K562 (cell line): ENCODE data around the gene ARHGAP9. TPM values are rescaled to one million over a fixed set of nuclear protein-coding genes. Genes with fewer than 3 reads are reported as not detected.
A peak's percentile ranks its signal among the peaks of the same experiment; 100 is the strongest.

Experiments used
- CBX5 ChIP-seq: IDR thresholded peaks from 2 replicates; pipeline ENCODE4 v1.6.1; 2014; ENCODE audit warnings: low read depth, borderline replicate concordance
- RCOR1 ChIP-seq, 2 experiments: IDR thresholded peaks; 2 replicates each; pipeline ENCODE4 v1.6.1; 2012; ENCODE audit warnings: low read depth in 2 of 2, low read length in 2 of 2, borderline replicate concordance in 1 of 2, improper control_type of control experiment in 1 of 2
- SRSF3 ChIP-seq: fragments of 200-400 bp; formaldehyde crosslinking; IDR thresholded peaks from 2 replicates; pipeline ENCODE4 v1.6.1; 2016; ENCODE audit warnings: mild to moderate bottlenecking, low read length, moderate library complexity; ENCODE audit not compliant: insufficient read depth
- TAF9B ChIP-seq: fragments of 450-650 bp; IDR thresholded peaks from 2 replicates; pipeline ENCODE4 v1.6.1; 2018; ENCODE audit warnings: mild to moderate bottlenecking; ENCODE audit not compliant: partially characterized antibody
- TEAD2 ChIP-seq: fragments of 450-650 bp; IDR thresholded peaks from 2 replicates; pipeline ENCODE4 v1.6.1; 2016; ENCODE audit warnings: missing genetic modification characterization, control low read depth, missing compliant biosample characterization
- ZNF253 ChIP-seq: fragments of 250-450 bp; sonication (Bioruptor Pico); conservative IDR thresholded peaks from 2 replicates; pipeline ENCODE4 v1.6.1; 2021; ENCODE audit warnings: mild to moderate bottlenecking
- polyA plus RNA-seq, 8 experiments: library from polyadenylated mRNA; depleted of rRNA in 4 of 8; stranded (reverse) in 5 of 8; unstranded in 3 of 8; fragments of >200 nt; fragmentation: Nextera tagmentation in 2 of 8; fragmentation: Illumina TruSeq in 1 of 8; extraction: Ambion mirVana in 2 of 8; extraction: Trizol in 1 of 8; gene quantifications; 2 replicates each; pipeline versions ENCODE4 v1.2.1 to v1.2.3, GENCODE V29; 2011 to 2014; ENCODE audit warnings: inconsistent platforms in 1 of 8, missing spikeins in 1 of 8
- total RNA-seq, 7 experiments: library from RNA; depleted of rRNA in 6 of 7; stranded (reverse); fragments of >200 nt in 6 of 7; fragmentation: Illumina TruSeq in 2 of 7; extraction: Trizol in 2 of 7; gene quantifications; 2 replicates each; pipeline versions ENCODE4 v1.2.1 to v1.2.3, GENCODE V29; 2011 to 2021; ENCODE audit warnings: low replicate concordance in 1 of 7
- TF ChIP-seq, protein P1 (sequence below): sonication (generic); formaldehyde crosslinking; IDR thresholded peaks from 2 replicates; pipeline ENCODE4 v1.8.0; 2023; ENCODE audit warnings: mild to moderate bottlenecking, missing genetic modification reagents
- TF ChIP-seq, protein P2 (sequence below): fragments of 450-650 bp; formaldehyde crosslinking; IDR thresholded peaks from 2 replicates; pipeline ENCODE4 v1.4.0; 2020; ENCODE audit warnings: mild to moderate bottlenecking
- TF ChIP-seq, protein P3 (sequence below): sonication (generic); formaldehyde crosslinking; IDR thresholded peaks from 2 replicates; pipeline ENCODE4 v1.8.0; 2022; ENCODE audit warnings: mild to moderate bottlenecking, missing genetic modification reagents
- TF ChIP-seq, protein P4 (sequence below): fragments of 250-450 bp; sonication (Bioruptor Pico); IDR thresholded peaks from 2 replicates; pipeline ENCODE4 v1.5.0; 2022; ENCODE audit warnings: mild to moderate bottlenecking
- TF ChIP-seq, protein P5 (sequence below): fragments of 250-450 bp; sonication (Bioruptor Pico); IDR thresholded peaks from 2 replicates; pipeline ENCODE4 v1.8.0; 2022; ENCODE audit warnings: moderate library complexity, mild to moderate bottlenecking, inconsistent platforms

The ARHGAP9 gene
- total and polyA plus RNA-seq, 9 of the 15 experiments (the other 6 are each of a cell fraction or from before 2014, with no cell fraction given) = 1.5 to 10.2 (median 5.1) TPM

DNA sequence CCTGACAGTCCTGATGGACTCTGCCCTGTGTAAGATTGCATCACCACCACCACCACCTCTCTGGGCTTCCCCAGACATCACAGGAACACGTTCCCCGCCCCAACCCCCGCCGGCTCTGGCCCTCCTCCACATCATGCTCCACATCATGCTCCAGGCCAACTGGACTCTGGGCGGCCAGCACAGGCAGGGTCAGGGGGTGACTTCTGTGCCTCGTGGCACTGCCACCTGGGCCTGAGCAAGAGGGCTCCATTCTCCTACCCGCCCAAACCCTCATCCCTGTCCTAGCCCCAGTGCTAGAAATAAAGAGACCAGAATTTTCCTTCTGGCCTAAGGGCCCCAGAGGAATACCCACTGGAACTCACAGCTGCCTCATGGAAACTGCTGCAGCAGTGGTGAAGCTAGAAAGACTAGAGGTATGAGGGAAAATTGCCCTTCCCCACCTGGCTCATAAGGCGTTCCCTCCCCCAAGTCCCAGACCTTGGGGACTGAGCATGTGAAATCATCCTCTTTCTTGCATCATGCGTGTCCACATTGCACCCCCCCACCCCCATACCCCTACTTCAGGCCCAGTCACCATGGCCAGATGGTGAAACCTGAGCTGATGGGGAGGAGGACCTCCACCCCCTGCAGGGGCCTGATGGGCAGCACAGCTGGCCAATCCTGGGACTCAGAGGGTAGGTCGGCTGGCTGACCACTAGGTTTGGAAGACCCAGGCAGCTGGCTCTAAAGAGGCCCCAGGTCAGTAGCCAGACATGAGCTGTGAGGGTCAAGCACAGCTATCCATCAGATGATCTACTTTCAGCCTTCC, 24.9 kb downstream of the ARHGAP9 start, which contains the start of gene INHBE (continued):
- TF ChIP-seq, protein P1, sequence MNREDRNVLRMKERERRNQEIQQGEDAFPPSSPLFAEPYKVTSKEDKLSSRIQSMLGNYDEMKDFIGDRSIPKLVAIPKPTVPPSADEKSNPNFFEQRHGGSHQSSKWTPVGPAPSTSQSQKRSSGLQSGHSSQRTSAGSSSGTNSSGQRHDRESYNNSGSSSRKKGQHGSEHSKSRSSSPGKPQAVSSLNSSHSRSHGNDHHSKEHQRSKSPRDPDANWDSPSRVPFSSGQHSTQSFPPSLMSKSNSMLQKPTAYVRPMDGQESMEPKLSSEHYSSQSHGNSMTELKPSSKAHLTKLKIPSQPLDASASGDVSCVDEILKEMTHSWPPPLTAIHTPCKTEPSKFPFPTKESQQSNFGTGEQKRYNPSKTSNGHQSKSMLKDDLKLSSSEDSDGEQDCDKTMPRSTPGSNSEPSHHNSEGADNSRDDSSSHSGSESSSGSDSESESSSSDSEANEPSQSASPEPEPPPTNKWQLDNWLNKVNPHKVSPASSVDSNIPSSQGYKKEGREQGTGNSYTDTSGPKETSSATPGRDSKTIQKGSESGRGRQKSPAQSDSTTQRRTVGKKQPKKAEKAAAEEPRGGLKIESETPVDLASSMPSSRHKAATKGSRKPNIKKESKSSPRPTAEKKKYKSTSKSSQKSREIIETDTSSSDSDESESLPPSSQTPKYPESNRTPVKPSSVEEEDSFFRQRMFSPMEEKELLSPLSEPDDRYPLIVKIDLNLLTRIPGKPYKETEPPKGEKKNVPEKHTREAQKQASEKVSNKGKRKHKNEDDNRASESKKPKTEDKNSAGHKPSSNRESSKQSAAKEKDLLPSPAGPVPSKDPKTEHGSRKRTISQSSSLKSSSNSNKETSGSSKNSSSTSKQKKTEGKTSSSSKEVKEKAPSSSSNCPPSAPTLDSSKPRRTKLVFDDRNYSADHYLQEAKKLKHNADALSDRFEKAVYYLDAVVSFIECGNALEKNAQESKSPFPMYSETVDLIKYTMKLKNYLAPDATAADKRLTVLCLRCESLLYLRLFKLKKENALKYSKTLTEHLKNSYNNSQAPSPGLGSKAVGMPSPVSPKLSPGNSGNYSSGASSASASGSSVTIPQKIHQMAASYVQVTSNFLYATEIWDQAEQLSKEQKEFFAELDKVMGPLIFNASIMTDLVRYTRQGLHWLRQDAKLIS (CRISPR knock-in tag) = peak; percentile 29; the same call in 1 of the 2 replicates
- TF ChIP-seq ZNF253 = no peak
- TF ChIP-seq TAF9B = peak; percentile 42
- TF ChIP-seq, protein P2, sequence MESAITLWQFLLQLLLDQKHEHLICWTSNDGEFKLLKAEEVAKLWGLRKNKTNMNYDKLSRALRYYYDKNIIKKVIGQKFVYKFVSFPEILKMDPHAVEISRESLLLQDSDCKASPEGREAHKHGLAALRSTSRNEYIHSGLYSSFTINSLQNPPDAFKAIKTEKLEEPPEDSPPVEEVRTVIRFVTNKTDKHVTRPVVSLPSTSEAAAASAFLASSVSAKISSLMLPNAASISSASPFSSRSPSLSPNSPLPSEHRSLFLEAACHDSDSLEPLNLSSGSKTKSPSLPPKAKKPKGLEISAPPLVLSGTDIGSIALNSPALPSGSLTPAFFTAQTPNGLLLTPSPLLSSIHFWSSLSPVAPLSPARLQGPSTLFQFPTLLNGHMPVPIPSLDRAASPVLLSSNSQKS (CRISPR knock-in tag) = no peak
- TF ChIP-seq, protein P3, sequence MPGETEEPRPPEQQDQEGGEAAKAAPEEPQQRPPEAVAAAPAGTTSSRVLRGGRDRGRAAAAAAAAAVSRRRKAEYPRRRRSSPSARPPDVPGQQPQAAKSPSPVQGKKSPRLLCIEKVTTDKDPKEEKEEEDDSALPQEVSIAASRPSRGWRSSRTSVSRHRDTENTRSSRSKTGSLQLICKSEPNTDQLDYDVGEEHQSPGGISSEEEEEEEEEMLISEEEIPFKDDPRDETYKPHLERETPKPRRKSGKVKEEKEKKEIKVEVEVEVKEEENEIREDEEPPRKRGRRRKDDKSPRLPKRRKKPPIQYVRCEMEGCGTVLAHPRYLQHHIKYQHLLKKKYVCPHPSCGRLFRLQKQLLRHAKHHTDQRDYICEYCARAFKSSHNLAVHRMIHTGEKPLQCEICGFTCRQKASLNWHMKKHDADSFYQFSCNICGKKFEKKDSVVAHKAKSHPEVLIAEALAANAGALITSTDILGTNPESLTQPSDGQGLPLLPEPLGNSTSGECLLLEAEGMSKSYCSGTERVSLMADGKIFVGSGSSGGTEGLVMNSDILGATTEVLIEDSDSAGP = no peak
- TF ChIP-seq SRSF3 = peak; percentile 89; the same call in 1 of the 2 replicates
- TF ChIP-seq TEAD2 = peak; percentile 49; the same call in 1 of the 2 replicates
- TF ChIP-seq, protein P4, sequence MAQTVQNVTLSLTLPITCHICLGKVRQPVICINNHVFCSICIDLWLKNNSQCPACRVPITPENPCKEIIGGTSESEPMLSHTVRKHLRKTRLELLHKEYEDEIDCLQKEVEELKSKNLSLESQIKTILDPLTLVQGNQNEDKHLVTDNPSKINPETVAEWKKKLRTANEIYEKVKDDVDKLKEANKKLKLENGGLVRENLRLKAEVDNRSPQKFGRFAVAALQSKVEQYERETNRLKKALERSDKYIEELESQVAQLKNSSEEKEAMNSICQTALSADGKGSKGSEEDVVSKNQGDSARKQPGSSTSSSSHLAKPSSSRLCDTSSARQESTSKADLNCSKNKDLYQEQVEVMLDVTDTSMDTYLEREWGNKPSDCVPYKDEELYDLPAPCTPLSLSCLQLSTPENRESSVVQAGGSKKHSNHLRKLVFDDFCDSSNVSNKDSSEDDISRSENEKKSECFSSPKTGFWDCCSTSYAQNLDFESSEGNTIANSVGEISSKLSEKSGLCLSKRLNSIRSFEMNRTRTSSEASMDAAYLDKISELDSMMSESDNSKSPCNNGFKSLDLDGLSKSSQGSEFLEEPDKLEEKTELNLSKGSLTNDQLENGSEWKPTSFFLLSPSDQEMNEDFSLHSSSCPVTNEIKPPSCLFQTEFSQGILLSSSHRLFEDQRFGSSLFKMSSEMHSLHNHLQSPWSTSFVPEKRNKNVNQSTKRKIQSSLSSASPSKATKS = no peak
- 0 out of 4 replicates have a peak, but pooled peaks of 1 of the 2 experiments have one; percentile 48 for TF ChIP-seq RCOR1 (IDR thresholded peaks at IDR 0.05; ENCODE audit: borderline replicate concordance in 1 of 2, low read depth in 2 of 2, low read length in 2 of 2)
- TF ChIP-seq, protein P5, sequence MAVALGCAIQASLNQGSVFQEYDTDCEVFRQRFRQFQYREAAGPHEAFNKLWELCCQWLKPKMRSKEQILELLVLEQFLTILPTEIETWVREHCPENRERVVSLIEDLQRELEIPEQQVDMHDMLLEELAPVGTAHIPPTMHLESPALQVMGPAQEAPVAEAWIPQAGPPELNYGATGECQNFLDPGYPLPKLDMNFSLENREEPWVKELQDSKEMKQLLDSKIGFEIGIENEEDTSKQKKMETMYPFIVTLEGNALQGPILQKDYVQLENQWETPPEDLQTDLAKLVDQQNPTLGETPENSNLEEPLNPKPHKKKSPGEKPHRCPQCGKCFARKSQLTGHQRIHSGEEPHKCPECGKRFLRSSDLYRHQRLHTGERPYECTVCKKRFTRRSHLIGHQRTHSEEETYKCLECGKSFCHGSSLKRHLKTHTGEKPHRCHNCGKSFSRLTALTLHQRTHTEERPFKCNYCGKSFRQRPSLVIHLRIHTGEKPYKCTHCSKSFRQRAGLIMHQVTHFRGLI (CRISPR knock-in tag) = peak; percentile 67; the same call in 1 of the 2 replicates
- TF ChIP-seq CBX5 = 0 out of 2 replicates have a peak, but pooled peaks have one; percentile 18
